ENCODE results near the gene ALLC. TPM values are rescaled to one million over a fixed set of nuclear protein-coding genes. Genes with fewer than 3 reads are reported as not detected.
A peak's percentile ranks its signal among the peaks of the same experiment; 100 is the strongest.

Gene ALLC
- total RNA-seq, 1 donor: under 0.01 TPM

GRCh38 chr2:3706892-3707291 lies 48.9 kb downstream of the ALLC start:
- H3K4me3 ChIP-seq (ENCODE audit: low read depth, low read length): no peak overlapping the region
- no peak for TF ChIP-seq CTCF (IDR thresholded peaks at IDR 0.05; ENCODE audit: insufficient read depth, low read depth, low read length)
- DNase-seq (ENCODE audit: low read depth): no peak

GRCh38 chr2:3708576-3708975 lies 50.6 kb downstream of the ALLC start:
- no peak overlapping the region for H3K4me3 ChIP-seq (ENCODE audit: low read depth, low read length)
- no peak for TF ChIP-seq CTCF (IDR thresholded peaks at IDR 0.05; ENCODE audit: insufficient read depth, low read depth, low read length)
- DNase-seq (ENCODE audit: low read depth): no peak

DNA sequence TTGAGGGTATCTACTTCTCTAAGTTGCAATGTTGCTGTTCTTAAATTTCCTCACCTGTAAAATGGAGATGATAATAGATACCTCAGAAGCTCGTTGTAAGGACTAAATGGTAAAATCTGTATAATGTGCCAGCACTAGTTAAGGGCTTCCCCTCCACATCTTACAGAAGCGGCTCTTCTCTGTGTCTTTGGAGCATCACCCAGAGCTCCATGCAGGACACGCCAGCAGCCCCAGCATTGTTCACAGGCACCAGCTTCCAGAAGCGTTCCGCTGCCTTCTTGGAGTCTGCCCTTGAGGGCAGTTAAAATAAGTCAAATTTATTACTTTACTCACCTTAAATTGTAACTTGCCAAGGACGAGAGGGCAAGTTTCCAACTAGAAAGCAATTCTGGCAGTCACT lies 51.2 kb downstream of the ALLC start:
- H3K4me3 ChIP-seq (ENCODE audit: low read depth, low read length): no peak overlapping the region
- DNase-seq (ENCODE audit: low read depth): no peak
- TF ChIP-seq CTCF (IDR thresholded peaks at IDR 0.05; ENCODE audit: insufficient read depth, low read depth, low read length): no peak

GRCh38 chr2:3712424-3712823 lies 54.4 kb downstream of the ALLC start:
- TF ChIP-seq CTCF (IDR thresholded peaks at IDR 0.05; ENCODE audit: insufficient read depth, low read depth, low read length): no peak
- no peak for DNase-seq (ENCODE audit: low read depth)
- H3K4me3 ChIP-seq (ENCODE audit: low read depth, low read length): no peak overlapping the region

DNA sequence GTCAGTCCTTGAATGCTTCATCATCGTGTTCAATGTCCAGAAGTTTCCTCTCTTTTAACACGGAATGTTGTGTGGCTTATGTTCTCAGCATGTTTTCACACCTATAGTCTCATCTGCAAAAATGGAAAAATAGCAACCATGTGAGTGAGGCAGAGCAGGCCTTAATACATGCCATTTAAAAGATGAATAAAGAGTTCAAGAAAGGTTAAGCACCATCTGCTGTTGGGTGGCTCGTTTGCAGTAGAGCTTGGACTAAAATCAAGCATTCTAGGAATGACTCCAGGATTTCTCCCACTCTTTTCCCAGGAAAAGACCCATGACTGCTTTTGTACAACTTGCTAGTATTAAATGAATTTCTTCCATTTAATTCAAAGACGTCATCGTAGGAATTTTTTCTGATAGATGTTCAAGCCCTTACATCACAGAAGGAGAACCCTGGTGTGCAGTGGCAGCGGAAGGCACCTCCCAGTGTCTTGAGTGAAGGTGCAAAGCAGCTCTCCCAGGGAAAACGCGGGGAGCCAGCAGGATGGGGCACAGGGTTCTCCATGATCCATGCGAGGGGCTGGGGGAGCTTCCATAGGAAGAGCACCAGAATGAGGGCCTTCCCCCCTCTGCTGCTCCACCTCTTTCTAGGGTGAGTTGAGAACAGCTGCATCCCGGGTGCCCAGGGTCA lies 55.0 kb downstream of the ALLC start:
- peak; percentile 34 for DNase-seq (ENCODE audit: low read depth)
- no peak overlapping the region for H3K4me3 ChIP-seq (ENCODE audit: low read depth, low read length)
- no peak for TF ChIP-seq CTCF (IDR thresholded peaks at IDR 0.05; ENCODE audit: insufficient read depth, low read depth, low read length)

GRCh38 chr2:3718679-3719078 lies 60.7 kb downstream of the ALLC start:
- H3K4me3 ChIP-seq (ENCODE audit: low read depth, low read length): no peak overlapping the region
- no peak for TF ChIP-seq CTCF (IDR thresholded peaks at IDR 0.05; ENCODE audit: insufficient read depth, low read depth, low read length)
- no peak for DNase-seq (ENCODE audit: low read depth)

DNA sequence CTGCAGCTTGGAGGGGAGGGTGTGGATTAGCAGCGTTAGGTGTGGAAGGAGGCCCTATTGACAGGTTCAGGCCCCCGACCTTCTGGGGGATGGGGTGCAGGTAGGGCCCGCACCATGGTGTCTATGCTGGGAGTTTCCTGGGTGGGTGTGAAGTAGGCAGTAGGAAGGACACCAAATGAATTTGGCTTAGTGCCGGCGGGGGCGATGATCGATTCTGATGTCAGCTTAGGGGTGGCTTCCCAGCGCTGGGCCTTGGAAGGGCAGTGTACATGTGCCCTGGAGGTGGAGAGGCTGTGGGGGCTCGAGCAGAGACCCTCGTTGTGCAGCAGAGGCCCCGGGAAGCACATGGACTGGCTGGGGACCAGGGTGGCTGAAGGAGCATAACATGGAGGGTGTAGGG lies 67.0 kb downstream of the ALLC start:
- no peak for TF ChIP-seq CTCF (IDR thresholded peaks at IDR 0.05; ENCODE audit: insufficient read depth, low read depth, low read length)
- no peak for DNase-seq (ENCODE audit: low read depth)
- no peak overlapping the region for H3K4me3 ChIP-seq (ENCODE audit: low read depth, low read length)
